ENCODE measurements around the gene PNMA8A. TPM values are rescaled to one million over a fixed set of nuclear protein-coding genes. Genes with fewer than 3 reads are reported as not detected.

The PNMA8A gene, protein sequence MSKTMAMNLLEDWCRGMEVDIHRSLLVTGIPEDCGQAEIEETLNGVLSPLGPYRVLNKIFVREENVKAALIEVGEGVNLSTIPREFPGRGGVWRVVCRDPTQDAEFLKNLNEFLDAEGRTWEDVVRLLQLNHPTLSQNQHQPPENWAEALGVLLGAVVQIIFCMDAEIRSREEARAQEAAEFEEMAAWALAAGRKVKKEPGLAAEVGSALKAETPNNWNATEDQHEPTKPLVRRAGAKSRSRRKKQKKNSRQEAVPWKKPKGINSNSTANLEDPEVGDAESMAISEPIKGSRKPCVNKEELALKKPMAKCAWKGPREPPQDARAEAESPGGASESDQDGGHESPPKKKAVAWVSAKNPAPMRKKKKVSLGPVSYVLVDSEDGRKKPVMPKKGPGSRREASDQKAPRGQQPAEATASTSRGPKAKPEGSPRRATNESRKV
- under 0.01 and 1.1 TPM in 2 replicates for total RNA-seq

DNA sequence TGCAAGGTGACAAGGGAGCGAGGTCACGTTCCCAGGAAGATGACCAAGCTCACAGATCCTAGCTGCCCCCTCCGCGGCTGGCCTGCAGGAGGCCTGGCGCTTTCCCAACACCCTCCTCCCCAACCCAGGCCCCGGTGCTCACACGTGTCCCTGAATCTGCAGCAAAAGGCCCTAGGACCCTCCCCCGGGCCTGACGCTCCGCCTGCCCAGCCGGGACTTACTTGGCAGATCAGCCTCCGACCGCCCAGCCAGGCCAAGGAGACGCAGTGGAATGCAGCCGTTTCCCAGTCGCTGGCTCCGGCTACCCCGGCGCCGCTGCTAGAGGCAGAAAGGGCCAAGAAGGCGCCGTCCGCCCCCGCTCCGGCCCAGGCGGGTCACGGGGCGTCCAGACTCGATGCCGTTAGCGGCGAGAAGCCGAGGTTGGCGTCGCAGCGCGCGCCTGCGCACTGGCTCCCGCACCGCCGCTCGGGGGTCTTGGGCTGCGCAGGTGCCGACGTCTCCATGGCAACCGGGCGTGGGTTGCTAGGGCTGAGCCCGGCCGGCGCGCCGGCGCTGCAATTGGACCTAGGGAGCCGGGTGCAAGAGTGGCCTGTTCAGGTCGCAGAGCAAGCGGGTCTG, at the start of gene PNMA8A:
TSS of gene PNMA8A (minus strand) at position 448 of the 618 bp plus-strand sequence. CDS start 528 bp downstream, outside the sequence.

DNA sequence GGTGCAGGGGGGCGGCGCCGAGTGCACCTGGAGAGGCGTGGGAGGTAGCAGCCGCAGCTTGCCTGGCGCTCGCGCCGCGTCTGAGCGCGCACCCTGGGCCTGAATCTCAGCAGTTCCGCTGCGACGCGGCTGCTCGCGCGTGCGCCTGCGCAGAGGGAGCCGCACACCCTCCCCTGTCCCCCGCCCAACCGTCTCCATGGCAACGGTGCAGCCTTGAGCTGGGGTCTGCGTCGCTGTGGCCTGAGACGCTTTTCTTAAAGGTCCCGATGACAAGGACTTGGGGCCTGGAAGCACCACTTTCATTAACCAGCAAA, 24.4 kb upstream of the PNMA8A start, which contains the start of gene PNMA8B:
TSS of gene PNMA8B (minus strand) at position 82 of the 314 bp plus-strand sequence. CDS start 402 bp downstream, outside the sequence.

DNA sequence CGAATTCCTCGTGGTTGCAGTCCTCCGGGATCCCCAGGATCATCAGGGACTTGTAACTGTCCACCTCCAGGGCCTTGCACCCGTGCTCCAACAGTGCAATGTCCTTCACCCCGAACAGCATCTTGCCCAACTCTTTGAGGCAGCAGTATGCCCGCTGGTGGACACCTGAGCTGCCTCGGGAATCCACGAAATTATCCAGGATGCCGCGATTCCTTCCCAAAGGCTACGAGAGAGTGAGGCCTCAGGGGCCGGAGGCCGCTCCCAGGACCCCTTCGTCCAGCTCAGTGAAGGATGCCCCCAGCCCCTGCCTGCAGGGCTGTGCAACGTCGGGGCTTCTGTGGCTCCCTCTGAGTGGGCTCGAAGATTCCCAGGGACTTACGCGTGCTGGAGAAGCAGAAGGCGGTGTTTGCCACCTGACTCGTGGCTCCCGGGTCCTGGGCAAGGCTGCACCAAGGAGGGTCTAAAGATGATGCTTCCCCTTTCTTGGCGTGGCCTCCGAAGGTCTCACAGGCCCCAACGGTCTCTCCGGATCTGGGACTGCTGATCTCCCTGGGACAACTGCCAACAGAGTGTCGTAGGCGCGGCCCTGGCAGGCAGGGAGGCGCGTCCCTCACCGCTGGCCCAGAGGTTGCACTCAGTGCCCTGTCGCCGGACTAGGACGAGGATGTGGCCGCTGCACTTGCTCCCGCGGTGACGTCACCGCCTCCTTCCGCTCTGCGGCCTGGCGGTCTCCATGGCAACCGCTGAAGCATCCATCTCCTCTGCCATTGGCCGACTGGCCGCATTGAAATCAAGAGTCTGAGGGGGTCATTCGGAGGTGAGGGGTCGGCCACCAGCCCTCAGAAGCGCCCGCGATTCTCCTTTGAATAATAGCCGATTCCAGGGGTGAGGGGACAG, 42.9 kb downstream of the PNMA8A start, which contains the start of gene PNMA8C:
TSS of gene PNMA8C (minus strand) at position 698 of the 897 bp plus-strand sequence. CDS start at position 121, 577 bp downstream.

Other genes with a start within 250 kb of the PNMA8A start
- not detected in 2 replicates for gene IGFL1, start 241.8 kb downstream of the PNMA8A start, total RNA-seq
- gene HIF3A, start 174.5 kb downstream of the PNMA8A start, total RNA-seq: 22.1 and 116 TPM in 2 replicates
- 51.8 and 65.7 TPM in 2 replicates for gene PPP5C, start 124.5 kb downstream of the PNMA8A start, total RNA-seq
- gene CCDC8, start 58.0 kb downstream of the PNMA8A start, total RNA-seq: 13.7 and 28.7 TPM in 2 replicates
- not detected in 2 replicates for gene PNMA8C, start 42.6 kb downstream of the PNMA8A start, total RNA-seq
- 0.22 and 0.39 TPM in 2 replicates for gene PNMA8B, start 24.3 kb upstream of the PNMA8A start, total RNA-seq
- gene CALM3, start 129.8 kb upstream of the PNMA8A start, total RNA-seq: 112 and 130 TPM in 2 replicates
- gene PTGIR, start 153.5 kb upstream of the PNMA8A start, total RNA-seq: 0.22 TPM in 1 of 2 replicates, not detected in the other
- gene GNG8, start 164.6 kb upstream of the PNMA8A start, total RNA-seq: not detected in 2 replicates
- gene DACT3, start 189.6 kb upstream of the PNMA8A start, total RNA-seq: 0.39 TPM in 1 of 2 replicates, not detected in the other
- 20.4 and 21.1 TPM in 2 replicates for gene PRKD2, start 245.6 kb upstream of the PNMA8A start, total RNA-seq

All from placental epithelial cell (primary cell).